Stimulated activated CD8-positive, alpha-beta memory T cell treated with anti-CD3 and anti-CD28 coated beads, Interleukin-12 subunit alpha, Interleukin-12 subunit beta, amount 100 ng/mL, for 24 hours (primary cell): ENCODE measurements around the gene OSBPL2.

Source experiments
- DNase-seq: peaks from one replicate; pipeline ENCODE4 v3.0.0-alpha.2; 2020; ENCODE audit errors: extremely low read depth

The OSBPL2 gene

DNA sequence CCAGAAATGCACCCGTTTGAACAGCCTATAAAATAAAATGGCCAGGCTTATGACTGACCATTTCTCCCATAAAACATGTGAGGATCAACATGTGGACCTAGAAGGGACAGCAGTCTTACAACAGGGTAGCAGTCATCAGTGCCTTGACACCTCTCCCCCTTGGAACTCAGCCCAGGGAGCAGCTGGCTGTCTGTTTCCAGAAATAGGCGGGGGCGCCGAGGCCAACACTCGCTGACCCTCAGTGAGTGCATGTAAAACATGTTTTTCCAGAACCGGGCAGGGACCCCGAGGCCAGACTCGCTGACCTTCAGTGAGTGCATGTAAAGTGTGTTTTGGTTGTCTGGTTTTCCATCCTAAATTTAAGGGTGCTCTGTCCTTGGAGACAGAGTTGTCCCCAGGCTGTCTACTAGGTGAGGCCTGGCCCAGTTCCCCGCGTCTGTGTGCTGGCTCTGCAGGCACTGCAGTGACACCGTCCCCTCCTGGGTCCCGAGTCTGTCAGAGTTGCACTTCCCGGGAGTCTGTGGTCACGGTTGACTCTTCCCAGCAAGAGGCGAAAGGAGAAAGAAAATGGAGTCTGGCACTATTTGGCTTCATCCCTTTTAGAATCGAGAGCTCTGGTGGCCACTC is 44.7 kb downstream of the OSBPL2 start:
- no peak for DNase-seq

DNA sequence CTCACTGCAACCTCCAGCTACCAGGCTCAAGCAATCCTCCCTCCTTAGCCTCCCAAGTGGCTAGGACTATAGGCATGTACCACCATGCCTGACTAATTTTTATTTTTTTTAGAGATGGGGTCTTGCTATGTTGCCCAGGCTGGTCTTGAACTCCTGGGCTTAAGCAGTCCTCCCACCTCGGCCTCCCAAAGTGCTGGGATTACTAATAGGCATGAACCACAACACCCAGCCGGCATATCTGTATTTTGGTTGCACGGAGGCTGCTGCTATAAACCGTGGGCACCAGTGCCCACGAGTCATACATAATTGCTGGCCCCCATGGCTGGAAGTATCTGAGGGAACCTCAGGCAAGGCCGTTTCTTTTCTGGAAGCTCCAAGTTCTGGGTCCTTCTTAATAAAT is 46.1 kb downstream of the OSBPL2 start:
- DNase-seq = no peak

DNA sequence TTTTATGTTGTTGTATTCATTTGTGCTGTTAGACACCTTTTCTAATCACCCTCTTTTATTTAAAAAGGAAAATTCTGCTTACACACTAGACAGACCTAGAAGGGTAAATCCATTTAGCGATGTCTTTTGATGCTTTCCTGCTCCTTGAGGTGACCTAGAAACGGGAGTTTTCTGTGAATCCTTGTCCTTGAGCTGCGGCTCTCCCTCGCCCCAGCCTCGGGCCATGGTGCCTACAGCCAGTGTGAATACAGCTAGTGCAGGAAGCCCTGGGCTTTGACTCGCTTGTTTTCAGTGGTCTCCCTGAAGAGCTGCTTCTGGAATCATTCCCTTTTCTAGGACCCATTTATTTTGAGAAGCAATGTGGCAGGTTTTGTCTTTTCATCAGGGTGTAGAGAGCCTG is 46.8 kb downstream of the OSBPL2 start:
- DNase-seq = no peak

DNA sequence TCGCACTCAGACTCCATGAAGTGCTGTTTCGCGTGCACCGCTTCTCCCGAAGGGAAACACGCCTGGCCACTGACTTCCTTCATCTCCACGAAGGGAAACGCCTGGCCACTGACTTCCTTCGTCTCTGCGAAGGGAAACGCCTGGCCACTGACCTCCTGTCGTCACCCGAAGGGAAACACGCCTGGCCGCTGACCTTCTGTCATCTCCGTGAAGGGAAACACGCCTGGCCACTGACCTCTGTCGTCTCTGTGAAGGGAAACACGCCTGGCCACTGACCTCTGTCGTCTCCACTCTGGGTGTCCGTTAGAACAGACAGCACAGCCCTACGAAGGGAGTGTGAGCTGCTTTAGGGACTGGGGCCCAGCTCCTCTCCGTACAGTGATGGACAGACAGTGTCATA is 47.4 kb downstream of the OSBPL2 start:
- no peak for DNase-seq

DNA sequence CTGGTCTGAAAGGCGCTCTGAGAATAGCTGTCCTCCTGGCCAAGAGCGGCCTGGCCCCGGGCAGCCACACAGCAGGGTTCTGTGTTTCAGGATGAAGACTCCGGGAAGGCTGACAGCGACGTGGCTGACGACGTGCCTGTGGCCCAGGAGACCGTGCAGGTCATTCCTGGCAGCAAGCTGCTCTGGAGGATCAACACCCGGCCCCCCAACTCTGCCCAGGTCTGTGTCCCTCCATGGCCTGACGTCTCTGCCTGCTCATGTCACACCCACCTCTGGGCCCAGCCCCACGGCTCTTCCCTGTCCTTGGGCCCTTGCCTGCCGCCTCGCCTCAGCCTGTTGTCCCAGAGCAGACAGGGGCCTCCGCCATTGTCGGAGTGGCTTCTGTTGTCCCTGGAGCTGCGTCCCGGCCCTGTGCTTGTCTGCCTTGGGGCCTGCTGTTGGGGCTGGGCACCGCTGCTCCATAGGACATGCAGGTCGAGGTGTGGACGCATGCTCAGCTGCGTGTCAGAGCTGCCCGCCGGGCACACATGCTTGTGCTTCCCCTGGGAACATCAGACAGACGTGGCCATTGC is 48.3 kb downstream of the OSBPL2 start:
- no peak for DNase-seq

DNA sequence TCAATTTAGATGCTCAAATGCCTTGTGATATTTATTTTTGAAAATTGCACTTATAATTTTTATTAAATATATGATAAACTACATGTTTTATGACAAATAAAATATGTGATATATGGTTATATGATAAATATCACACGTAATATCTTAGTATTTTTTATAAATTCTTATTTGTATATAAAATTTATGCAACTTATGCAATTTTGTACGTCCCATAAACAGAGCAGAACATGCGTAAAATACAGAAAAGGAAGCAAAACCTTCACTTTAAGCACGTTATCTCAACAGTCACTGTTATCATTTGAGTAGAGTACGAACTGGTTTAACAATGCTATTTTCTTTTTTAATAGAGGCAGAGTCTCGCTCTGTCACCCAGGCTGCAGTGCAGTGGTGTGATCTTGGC is 48.8 kb downstream of the OSBPL2 start:
- no peak for DNase-seq

DNA sequence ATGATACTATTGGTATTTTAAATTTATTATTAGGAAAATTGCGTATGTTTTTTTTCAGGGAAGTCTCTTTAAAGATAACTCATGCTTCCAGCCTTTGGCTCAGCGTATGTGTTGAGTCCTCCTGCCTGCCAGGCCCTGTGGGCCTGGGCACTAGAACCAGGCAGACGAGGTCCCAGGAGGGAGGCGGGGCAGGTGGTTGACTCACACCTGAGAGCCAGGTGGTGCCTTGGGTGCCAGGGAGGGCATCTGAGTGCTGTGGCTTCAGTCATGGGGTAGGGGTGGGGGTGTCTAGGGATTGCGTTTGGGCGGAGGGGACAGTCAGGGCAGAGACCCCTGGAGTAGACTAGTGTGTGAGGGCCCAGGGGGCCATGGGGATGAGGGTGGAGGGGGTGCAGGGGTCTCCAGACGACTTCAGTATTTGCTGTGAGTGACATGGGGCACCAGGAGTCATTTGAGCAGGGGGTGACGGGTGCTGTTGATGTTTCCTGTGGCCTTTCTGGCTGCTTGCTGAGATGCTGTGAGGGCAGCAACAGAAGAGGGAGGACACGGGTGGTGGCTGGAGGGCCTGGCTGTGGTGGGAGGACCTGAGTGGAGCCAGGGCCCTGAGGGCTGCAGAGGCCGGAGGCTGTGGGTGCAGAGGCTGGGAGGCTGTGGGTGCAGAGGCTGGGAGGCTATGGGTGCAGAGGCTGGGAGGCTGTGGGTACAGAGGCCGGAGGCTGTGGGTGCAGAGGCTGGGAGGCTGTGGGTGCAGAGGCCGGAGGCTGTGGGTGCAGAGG is 49.6 kb downstream of the OSBPL2 start:
- no peak for DNase-seq

DNA sequence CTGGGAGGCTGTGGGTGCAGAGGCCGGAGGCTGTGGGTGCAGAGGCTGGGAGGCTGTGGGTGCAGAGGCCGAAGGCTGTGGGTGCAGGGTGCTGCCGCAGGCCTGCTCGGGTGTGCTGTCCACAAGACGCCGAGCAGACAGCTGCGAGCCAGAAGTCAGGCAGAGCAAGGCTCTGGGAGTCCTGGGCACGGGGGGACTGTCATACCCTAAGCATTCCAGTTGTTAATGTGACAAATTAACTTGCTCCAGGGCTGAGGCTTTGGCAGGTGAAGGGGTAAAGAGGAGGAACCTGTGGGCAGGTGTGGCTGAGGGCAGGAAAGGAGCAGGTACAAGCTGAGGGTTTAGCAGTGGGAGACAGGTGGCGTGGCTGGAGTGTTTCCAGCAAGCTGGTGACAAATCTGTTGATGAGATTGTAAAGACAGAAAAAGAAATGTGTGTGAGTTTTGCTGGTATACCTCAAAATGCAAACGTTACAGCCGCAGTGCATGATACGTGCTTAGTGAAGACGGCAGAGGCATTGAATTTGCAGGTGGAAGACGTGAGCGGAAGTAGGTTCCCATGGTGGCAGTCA is 50.3 kb downstream of the OSBPL2 start:
- DNase-seq = no peak

DNA sequence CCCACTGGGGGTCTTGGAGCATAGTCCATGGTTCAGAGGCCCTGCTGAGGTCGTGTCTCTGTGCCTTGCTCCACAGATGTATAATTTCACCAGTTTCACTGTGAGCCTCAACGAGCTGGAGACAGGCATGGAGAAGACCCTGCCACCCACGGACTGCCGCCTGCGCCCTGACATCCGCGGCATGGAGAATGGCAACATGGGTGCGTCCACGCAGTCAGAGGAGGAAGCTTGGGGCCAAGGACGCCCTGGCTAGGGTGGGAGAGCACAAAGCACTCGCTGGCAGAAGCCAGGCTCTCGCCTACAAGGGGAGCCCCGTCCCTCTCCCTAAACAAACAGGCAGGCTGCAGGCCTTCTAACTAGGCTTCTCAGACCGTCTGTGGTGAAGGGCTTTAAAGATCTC is 50.8 kb downstream of the OSBPL2 start:
- DNase-seq = no peak

DNA sequence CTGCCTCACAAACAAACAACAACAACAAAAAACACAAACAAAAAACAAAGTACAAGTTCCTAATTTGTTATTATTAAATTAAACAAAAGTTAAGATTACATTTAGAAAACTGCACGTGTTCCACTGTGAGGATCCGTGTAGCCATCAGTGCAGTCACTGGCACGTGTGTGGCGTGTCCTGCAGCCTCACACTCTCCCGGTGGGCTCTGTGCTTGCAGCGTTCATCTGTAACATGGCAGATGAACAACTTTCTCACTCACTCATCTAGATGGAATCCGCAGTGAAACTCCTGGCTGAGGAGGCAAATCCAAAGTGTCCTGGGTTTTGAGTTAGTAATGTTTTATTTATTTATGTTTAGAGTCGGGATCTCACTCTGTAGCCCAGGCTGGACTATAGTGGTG is 51.6 kb downstream of the OSBPL2 start:
- DNase-seq = no peak

DNA sequence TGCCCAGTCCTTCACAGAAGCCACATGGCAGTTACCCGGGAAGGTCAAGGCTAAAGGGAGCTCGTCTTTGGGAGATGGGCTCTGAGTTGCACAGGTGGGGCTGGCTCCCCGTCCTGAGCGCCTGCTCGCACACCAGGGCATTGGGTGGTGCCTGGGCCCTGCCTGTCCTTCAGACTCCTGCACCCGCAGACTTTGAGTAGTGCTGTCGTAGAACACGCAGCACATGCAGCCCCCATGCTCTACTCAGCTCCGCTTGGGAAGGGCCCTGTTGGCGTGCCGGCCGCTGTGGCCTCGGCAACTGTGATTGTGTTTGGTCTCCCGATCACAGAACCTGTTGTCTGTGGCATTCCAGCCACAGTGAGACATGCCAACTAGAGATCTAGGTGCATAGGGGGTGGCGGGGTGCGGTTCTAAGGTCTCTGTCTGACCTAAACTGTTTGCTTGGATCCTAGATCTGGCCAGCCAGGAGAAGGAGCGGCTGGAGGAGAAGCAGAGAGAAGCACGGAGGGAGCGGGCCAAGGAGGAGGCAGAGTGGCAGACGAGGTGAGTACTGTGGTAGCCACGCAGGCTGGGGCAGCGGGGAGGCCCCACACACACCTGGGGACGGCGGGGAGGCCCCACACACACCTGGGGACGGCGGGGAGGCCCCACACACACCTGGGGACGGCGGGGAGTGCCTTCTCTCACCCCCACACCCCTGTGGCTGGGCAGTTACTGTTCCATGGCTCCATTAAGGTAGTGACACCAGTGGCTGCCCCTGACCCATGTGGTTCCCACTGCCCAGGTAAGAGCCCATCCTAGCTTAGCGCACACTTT is 53.1 kb downstream of the OSBPL2 start:
- DNase-seq = no peak

DNA sequence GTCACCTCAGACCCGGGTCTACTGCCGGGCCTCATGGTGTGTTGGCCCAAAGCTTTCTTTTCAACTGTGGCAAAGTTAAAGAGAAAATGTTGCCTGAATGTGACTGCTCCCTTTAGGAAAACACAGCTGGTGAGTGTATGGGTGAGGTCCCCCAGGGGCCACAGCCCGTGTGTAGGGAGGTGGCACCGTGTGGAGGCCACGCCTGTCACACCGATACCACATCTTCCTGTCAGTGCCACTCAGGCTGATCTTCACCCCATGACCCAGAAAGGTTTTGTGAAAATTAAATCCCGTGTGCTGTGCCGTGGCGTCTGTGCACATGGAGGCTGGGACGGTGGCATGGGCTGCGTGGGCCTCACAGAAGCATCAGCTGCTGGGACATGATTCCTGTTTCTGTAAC is 53.8 kb downstream of the OSBPL2 start:
- no peak for DNase-seq

DNA sequence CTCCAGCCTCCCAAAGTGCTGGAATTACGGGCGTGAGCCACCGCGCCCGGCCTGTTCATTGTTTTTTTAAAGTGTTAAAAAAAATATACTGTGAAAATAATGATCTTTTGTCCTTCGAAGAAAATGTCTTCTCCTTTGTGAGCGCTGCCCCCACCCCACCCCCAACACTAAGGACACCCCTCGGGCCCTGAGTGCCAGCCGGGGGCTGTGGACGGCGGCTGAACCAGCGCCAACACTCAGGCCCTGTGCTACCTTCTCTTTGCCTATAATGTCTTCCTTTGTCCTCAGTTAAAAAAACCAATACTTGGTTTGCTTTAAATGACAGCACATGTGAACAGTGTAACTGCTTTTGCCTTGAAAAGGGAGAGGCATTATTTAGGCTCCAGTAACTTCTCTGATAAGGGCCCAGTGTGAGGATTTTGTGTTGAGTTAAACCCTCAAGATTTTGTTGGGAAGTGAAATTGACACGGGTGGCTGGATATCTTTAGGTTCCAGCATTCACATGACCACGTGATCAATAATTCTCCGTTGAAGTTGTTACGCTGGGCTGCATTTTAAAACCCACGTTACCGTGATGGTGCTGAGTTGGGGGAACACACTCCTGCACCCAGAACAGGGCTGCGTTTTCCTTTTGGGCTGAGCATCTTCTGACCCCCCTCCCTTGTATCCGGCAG is 54.9 kb downstream of the OSBPL2 start:
- no peak for DNase-seq

DNA sequence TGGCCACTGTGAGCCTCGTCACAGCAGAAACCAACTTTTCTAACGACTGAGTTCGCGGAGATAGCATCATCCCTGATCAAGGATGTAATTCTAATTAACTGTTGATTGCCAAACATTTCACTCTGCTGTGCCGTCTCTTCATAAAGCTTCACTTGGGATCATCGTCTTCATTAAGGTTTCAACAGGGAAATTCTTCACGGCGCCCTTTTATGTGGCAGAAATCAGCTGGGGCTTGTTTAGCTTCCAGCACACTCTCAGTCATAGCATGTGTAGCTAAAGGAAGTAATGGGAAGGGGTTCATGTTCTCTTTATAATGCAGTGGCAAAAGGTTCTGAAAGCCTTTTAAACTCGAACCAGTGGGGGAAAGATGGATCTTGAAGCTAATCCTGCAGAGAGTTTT is 55.6 kb downstream of the OSBPL2 start:
- no peak for DNase-seq

DNA sequence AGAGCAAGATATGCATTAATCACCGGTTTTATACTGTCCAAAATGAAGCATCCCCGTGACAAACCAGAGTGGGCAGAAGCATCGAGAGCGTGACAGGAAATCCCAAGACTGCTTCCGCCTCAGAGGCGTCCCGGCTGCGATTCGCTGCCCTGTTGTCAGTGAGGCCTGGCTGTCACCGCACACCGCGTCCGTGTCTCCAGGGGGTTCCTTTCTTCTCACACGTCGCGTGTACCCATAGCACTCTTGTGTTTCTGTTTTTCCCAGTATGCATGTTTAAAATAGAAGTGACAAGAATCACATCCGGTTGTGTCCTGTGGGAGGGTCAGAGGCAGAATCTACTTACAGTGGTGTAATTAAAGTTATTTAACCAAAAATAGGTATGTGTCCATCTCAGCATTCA is 56.2 kb downstream of the OSBPL2 start:
- DNase-seq = no peak

DNA sequence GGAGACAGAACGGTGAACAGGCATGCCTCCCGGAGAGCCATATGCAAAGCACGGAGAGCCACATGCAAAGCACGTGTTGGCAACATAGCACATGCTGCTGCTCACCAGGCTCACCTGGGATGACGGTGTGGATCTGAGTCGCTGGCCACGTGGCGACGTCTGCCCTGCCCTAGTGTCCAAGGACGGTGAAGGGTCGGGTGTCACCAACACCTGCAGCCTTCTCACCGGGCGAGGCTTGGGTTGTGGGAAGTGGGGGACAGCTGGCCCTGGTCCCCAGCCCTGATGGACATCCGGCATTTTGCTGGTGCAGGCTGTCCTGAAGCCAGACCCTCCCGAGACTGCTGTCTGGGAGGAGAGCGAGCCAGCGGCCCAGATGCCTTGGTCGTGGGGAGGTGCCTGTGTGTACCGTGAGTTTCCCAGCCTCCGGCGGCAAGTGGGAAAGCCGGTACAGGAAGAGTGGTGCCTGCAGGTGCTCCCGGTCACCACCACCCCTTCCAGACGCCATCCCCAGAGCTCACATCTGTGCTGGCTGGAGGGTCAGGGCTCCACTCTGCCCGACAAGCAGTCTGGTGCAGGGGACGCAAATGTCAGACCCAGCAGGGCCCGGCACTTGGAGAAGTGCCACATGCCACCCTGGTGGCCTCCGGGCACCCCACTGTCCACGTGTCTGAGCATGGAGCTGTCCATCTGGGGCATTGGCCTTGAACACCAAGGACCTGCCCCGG is 58.6 kb downstream of the OSBPL2 start:
- no peak for DNase-seq

DNA sequence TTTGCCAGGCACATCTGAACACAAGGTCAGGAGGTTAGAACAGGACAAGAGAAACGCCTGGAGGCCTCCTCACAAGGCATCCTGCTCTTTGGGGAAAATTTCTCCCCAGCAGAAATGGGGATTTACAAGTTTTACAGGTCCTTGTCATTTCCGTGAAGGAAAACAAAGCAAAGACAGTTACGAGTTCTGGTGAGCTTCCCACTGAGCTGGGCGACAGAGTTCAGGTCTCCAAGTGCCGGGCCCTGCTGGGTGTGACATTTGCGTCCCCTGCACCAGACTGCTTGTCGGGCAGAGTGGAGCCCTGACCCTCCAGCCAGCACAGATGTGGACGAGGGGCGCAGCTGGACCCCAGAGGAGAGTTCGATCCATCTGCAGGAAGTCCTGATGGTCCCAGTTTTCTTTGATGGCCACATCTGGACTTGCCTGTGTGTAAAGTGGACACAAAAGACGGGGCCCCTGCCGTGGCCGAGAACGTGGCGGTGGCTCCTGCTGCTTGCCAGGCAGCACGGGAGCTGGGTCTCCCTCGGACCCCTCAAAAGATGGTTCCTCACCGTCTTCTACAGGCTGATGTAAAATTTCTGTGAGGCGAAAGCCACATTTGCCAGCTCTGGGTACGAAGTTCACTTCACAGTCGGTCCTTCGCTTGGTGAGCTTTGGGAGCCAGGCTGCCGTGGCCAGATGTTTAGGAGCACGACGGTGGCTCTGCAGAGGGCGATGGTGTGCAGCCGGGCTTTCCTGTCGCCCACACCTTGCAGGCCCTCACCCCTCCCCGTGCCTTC is 59.3 kb downstream of the OSBPL2 start:
- no peak for DNase-seq

DNA sequence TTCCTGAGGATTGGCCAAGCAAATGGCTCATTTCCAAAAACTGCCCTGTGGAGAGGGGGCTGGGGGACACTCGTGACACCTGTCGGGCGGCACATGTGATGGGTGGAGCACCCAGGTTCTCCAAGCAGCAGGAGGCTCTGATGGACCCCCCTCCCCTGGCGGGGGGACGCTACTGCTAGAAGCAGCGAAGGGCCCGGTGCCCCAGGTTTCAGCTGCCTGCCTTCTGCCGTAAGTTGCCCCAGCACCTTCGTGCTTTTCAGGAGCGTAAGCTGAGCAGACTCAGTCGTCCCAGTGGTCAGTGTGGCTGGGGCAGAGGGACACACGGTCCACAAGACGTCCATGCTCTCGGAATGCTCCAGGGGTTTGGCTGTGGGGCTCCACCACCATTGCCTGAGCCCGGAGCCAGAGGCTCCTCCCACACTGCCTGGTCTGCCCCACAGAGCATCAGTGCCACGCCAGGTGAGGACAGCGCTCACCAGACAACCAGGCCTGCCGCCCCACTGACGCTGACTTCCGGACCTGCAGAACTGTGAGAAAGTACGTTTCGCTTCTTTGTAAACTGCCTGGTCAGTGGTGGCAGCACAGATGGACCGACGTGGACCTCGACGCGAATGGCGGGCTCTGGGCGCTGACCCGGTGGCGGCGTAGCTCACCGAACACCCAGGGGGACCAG is 60.4 kb downstream of the OSBPL2 start:
- DNase-seq = no peak

DNA sequence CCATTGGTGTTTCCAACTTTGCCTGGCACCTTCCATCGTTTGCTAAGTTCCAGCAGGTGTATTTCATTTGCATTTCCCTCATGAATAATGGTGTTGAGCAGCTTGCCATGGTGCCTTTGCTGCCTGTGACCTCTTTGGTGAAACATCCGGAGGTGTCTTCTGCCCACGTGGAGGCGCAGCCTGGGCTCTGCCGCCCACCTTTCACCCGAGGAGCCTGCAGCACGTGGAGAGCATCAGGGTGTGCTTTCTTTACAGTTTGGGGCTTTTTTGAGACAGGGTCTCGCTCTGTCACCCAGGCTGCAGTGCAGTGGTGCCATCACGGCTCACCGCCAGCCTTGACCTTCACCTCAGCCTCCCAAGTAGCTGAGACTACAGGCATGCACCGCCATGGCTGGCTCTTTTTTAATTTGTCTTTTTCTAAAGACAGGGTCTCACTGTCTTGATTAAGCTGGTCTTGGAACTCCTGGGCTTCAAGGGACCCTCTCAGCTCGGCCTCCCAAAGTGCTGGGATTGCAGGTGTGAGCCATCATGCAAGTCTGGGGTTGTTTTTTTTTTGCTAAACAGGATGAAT is 61.4 kb downstream of the OSBPL2 start:
- DNase-seq = no peak
